IMR-90 (cell line): ENCODE measurements around the gene XKR3. TPM values are rescaled to one million over a fixed set of nuclear protein-coding genes. Genes with fewer than 3 reads are reported as not detected.

ENCODE experiments used
- ATAC-seq: fragments of 200-7000 bp; cut with Tn5 transposase; 2 replicates; pipeline ENCODE4 v1.9.1; 2020; ENCODE audit warnings: low read depth, mild to moderate bottlenecking, moderate library complexity
- BruUV-seq: library from RNA; stranded (reverse); fragments of 400-500 nt; replicated peaks from 2 replicates; lab custom pipeline; 2021; lab: Mats Ljungman, UMichigan
- CTCF ChIA-PET: fragments of 300-600 bp; formaldehyde crosslinking; extraction: SDS; loops from one replicate; lab custom pipeline; 2021; ENCODE audit warnings: antibody characterized with exemption; lab: Yijun Ruan, JAX
- POLR2A ChIA-PET: fragments of 300-600 bp; sonication (Branson Sonifier 250); formaldehyde crosslinking; loops from one replicate; lab custom pipeline; 2022; ENCODE audit warnings: antibody characterized with exemption; ENCODE audit not compliant: unreplicated experiment; lab: Charles Lee
- DNase-seq: peaks from one replicate; pipeline ENCODE4 v3.0.0; 2013
- H2AFZ ChIP-seq: replicated peaks from 2 replicates; pipeline ENCODE3; 2013; ENCODE audit warnings: low read length, mild to moderate bottlenecking; ENCODE audit not compliant: poor library complexity
- H2AK5ac ChIP-seq: 2 replicates; pipeline ENCODE4 v1.6.1; 2013; ENCODE audit warnings: low read depth, low read length, inconsistent platforms
- H2AK9ac ChIP-seq: replicated peaks from 2 replicates; pipeline ENCODE3; 2013; ENCODE audit warnings: mild to moderate bottlenecking, low read depth, low read length, moderate library complexity; ENCODE audit not compliant: poor library complexity
- H2BK120ac ChIP-seq: 2 replicates; pipeline ENCODE4 v1.6.1; 2013; ENCODE audit warnings: low read depth, low read length, inconsistent platforms
- H2BK15ac ChIP-seq: 3 replicates; pipeline ENCODE4 v1.6.1; 2013; ENCODE audit warnings: low read depth, low read length, inconsistent platforms
- H2BK20ac ChIP-seq: 2 replicates; pipeline ENCODE4 v1.6.1; 2013; ENCODE audit warnings: low read depth, mild to moderate bottlenecking, inconsistent platforms, low read length, moderate library complexity
- H2BK5ac ChIP-seq: 2 replicates; pipeline ENCODE4 v1.6.1; 2013; ENCODE audit warnings: mild to moderate bottlenecking, low read depth, low read length, inconsistent platforms; ENCODE audit not compliant: poor library complexity, severe bottlenecking
- H3K14ac ChIP-seq: replicated peaks from 2 replicates; pipeline ENCODE4 v1.6.1; 2013; ENCODE audit warnings: low read depth, low read length, inconsistent platforms
- H3K18ac ChIP-seq: 2 replicates; pipeline ENCODE4 v1.6.1; 2013; ENCODE audit warnings: low read depth, low read length, control low read depth
- H3K23ac ChIP-seq: 2 replicates; pipeline ENCODE4 v1.6.1; 2013; ENCODE audit warnings: low read depth, low read length, inconsistent platforms
- H3K27ac ChIP-seq: 2 replicates; pipeline ENCODE4 v1.5.1; 2013; ENCODE audit warnings: mild to moderate bottlenecking, control low read depth, low read length; ENCODE audit not compliant: insufficient read depth
- H3K27me3 ChIP-seq: 2 replicates; pipeline ENCODE4 v1.6.1; 2013; ENCODE audit warnings: low read length; ENCODE audit not compliant: control insufficient read depth, insufficient read depth
- H3K36me3 ChIP-seq: 2 replicates; pipeline ENCODE4 v1.6.1; 2013; ENCODE audit warnings: low read length, mixed read lengths; ENCODE audit not compliant: control insufficient read depth, insufficient read depth
- H3K4ac ChIP-seq: 2 replicates; pipeline ENCODE4 v1.6.1; 2013; ENCODE audit warnings: low read depth, low read length, inconsistent platforms
- H3K4me1 ChIP-seq: 2 replicates; pipeline ENCODE4 v1.6.1; 2013; ENCODE audit warnings: low read length, mixed read lengths; ENCODE audit not compliant: control insufficient read depth, insufficient read depth
- H3K4me2 ChIP-seq: 2 replicates; pipeline ENCODE4 v1.6.1; 2013; ENCODE audit warnings: low read depth, mild to moderate bottlenecking, control low read depth, low read length, moderate library complexity
- H3K4me3 ChIP-seq: 2 replicates; pipeline ENCODE4 v1.5.1; 2013; ENCODE audit warnings: low read depth, mild to moderate bottlenecking, control low read depth, low read length, moderate library complexity; ENCODE audit not compliant: insufficient read depth
- H3K56ac ChIP-seq: 2 replicates; pipeline ENCODE4 v1.6.1; 2013; ENCODE audit warnings: low read length, inconsistent platforms; ENCODE audit not compliant: insufficient read depth; ENCODE audit errors: extremely low read depth
- H3K79me1 ChIP-seq, 2 experiments: 2 replicates each; pipeline ENCODE4 v1.6.1; 2013; ENCODE audit warnings: low read length in 2 of 2, inconsistent platforms in 1 of 2, low read depth in 1 of 2
- H3K9ac ChIP-seq: 2 replicates; pipeline ENCODE4 v1.6.1; 2013; ENCODE audit warnings: low read depth, low read length, control low read depth
- H3K9me1 ChIP-seq: 2 replicates; pipeline ENCODE4 v1.6.1; 2013; ENCODE audit warnings: low read length, inconsistent platforms; ENCODE audit not compliant: insufficient read depth
- H3K9me3 ChIP-seq: 2 replicates; pipeline ENCODE4 v1.6.1; 2013; ENCODE audit warnings: low read length; ENCODE audit not compliant: control insufficient read depth, insufficient read depth
- H4K20me1 ChIP-seq: 2 replicates; pipeline ENCODE4 v1.6.1; 2013; ENCODE audit warnings: low read length, inconsistent platforms; ENCODE audit not compliant: insufficient read depth
- H4K5ac ChIP-seq: 2 replicates; pipeline ENCODE4 v1.6.1; 2013; ENCODE audit warnings: mild to moderate bottlenecking, low read depth, low read length, control low read depth
- H4K8ac ChIP-seq, 2 experiments: 2 replicates each; pipeline ENCODE4 v1.6.1; 2013; ENCODE audit warnings: low read depth in 2 of 2, low read length in 2 of 2, control low read depth in 1 of 2, inconsistent platforms in 1 of 2
- H4K91ac ChIP-seq: 2 replicates; pipeline ENCODE4 v1.6.1; 2013; ENCODE audit warnings: low read depth, low read length, inconsistent platforms; ENCODE audit not compliant: insufficient read depth
- CTCF ChIP-seq: conservative IDR thresholded peaks from 2 replicates; pipeline ENCODE4 v1.5.1; 2012; ENCODE audit warnings: mild to moderate bottlenecking, low read depth, low read length, improper control_type of control experiment
- FOS ChIP-seq: fragments of 150-350 bp; IDR thresholded peaks from 2 replicates; pipeline ENCODE4 v1.6.1; 2016; ENCODE audit warnings: low read depth, low read length
- MAFK ChIP-seq: IDR thresholded peaks from 2 replicates; pipeline ENCODE4 v1.6.1; 2012; ENCODE audit warnings: low read depth, low read length, improper control_type of control experiment
- MAZ ChIP-seq: IDR thresholded peaks from 2 replicates; pipeline ENCODE4 v1.6.1; 2012; ENCODE audit warnings: low read depth, mild to moderate bottlenecking, low read length, improper control_type of control experiment, moderate library complexity, borderline replicate concordance
- NFE2L2 ChIP-seq: fragments of 150-350 bp; IDR thresholded peaks from 2 replicates; pipeline ENCODE4 v1.6.1; 2016; ENCODE audit warnings: low read depth, mild to moderate bottlenecking, low read length
- POLR2A ChIP-seq: IDR thresholded peaks from 2 replicates; pipeline ENCODE4 v1.6.1; 2012; ENCODE audit warnings: mild to moderate bottlenecking, low read depth, low read length
- SMC3 ChIP-seq: fragments of 150-350 bp; IDR thresholded peaks from 2 replicates; pipeline ENCODE4 v1.6.1; 2016; ENCODE audit warnings: low read depth, mild to moderate bottlenecking, antibody characterized with exemption, low read length, moderate library complexity
- WGBS, 2 experiments: methylation state at CpG; one replicate each; pipeline versions ENCODE4 v1.1.5 to v1.1.7; 2013; ENCODE audit warnings: missing lambda C conversion rate in 2 of 2; ENCODE audit not compliant: insufficient read length in 1 of 2; ENCODE audit errors: extremely low coverage in 2 of 2; 5-methylcytosine and 5-hydroxymethylcytosine counted together
- dilution Hi-C: fragments of 300-500 bp; cut with HindIII; formaldehyde crosslinking; loops from one replicate; pipeline ENCODE4 v1.14.3; 2018; ENCODE audit warnings: low sequenced_read_pairs; ENCODE audit not compliant: unreplicated experiment
- in situ Hi-C: fragments of 300-500 bp; cut with MboI; formaldehyde crosslinking; loops from 3 replicates; pipeline ENCODE4 v1.14.3; 2019; ENCODE audit warnings: low sequenced_read_pairs, inconsistent platforms, mixed read lengths
- intact Hi-C: fragments of 100-400 bp; cut with micrococcal nuclease; formaldehyde crosslinking; loops from 2 replicates; pipeline ENCODE4 v1.10.0; 2022
- polyA plus RNA-seq, 3 experiments: library from polyadenylated mRNA; depleted of rRNA; stranded (reverse); fragments of >200 nt; gene quantifications; 2 replicates each; pipeline ENCODE4 v1.2.3, GENCODE V29; 2012; ENCODE audit warnings: low replicate concordance in 1 of 3
- total RNA-seq: library from RNA; depleted of rRNA; stranded (reverse); fragments of >200 nt; gene quantifications from 2 replicates; pipeline ENCODE4 v1.2.3, GENCODE V29; 2012

Gene XKR3
- total and polyA plus RNA-seq, 2 of the 4 experiments (the other 2 are of a cell fraction) = not detected

GRCh38 chr22:16781074-16781763 is 44.0 kb downstream of the XKR3 start:
- WGBS, 2 experiments = 0% methylated on average over 1 of the region's 11 CpGs; no CpG with 5 or more reads in 1 of the 2 experiments
- ATAC-seq (no peak), DNase-seq (no peak)
- no TSS peak for BruUV-seq
- dilution Hi-C loops (no loop called here), intact Hi-C loops (no loop called here), in situ Hi-C loops (no loop called here)
- POLR2A ChIA-PET = interaction anchor here (0.6 kb wide), 1 partner anchor 38 kb away, joined by 4 read pairs; no protein-coding TSS in a partner anchor
- H4K20me1 ChIP-seq = no peaks in the 10 kb centered on the region
- H2AK9ac ChIP-seq = no peak overlapping the region
- H2AK5ac ChIP-seq = no peak overlapping the region
- H3K4ac ChIP-seq = no peak overlapping the region
- no peaks in the 10 kb centered on the region for H3K36me3 ChIP-seq
- no peaks in the 10 kb centered on the region for H3K9me1 ChIP-seq
- no peak overlapping the region for H2BK15ac ChIP-seq
- no peak overlapping the region for H2BK20ac ChIP-seq
- H3K27ac ChIP-seq = no peak overlapping the region
- TF ChIP-seq POLR2A (no peak), CTCF (no peak), SMC3 (no peak), NFE2L2 (no peak), MAZ (no peak), FOS (no peak), MAFK (no peak)
- no peaks in the 10 kb centered on the region for H3K79me1 ChIP-seq
- H2BK5ac ChIP-seq = no peak overlapping the region
- no peaks in the 10 kb centered on the region for H3K27me3 ChIP-seq
- H3K14ac ChIP-seq = no peak overlapping the region
- H4K5ac ChIP-seq = no peak overlapping the region
- no peak overlapping the region for H3K4me3 ChIP-seq
- no peak overlapping the region for H2BK120ac ChIP-seq
- CTCF ChIA-PET = interaction anchor here (0.7 kb wide), 1 partner anchor 19 kb away, joined by 3 read pairs; no protein-coding TSS in a partner anchor
- no peak overlapping the region for H3K56ac ChIP-seq
- H3K9me3 ChIP-seq = peaks cover 17% of the 10 kb centered on the region
- H3K9ac ChIP-seq = no peak overlapping the region
- no peaks in the 10 kb centered on the region for H3K4me1 ChIP-seq
- H2AFZ ChIP-seq = no peak overlapping the region
- H3K18ac ChIP-seq = no peak overlapping the region
- no peak overlapping the region for H4K8ac ChIP-seq
- H3K23ac ChIP-seq = no peak overlapping the region
- H3K4me2 ChIP-seq = no peak overlapping the region
- no peak overlapping the region for H4K91ac ChIP-seq
